Prostate gland (tissue), 2 donors: Measurements from ENCODE around the gene DOK3. TPM values are rescaled to one million over a fixed set of nuclear protein-coding genes. Genes with fewer than 3 reads are reported as not detected.
"Not testable (repeated sequence)": the region's sequence is repeated elsewhere in the genome, so short reads cannot be mapped to it uniquely, and the experiment has no call there.

Experiments
- DNase-seq: peaks from one replicate; pipeline ENCODE4 v3.0.0-alpha.2; 2019; ENCODE audit warnings: low spot score
- H3K27ac ChIP-seq, 2 donors: fragments of 200-600 bp; sonication (generic); 2 replicates each; pipeline ENCODE4 v1.5.1; 2017 to 2019
- H3K27me3 ChIP-seq: fragments of 200-600 bp; sonication (generic); replicated peaks from 2 replicates; pipeline ENCODE4 v1.5.1; 2019; ENCODE audit not compliant: insufficient read depth
- H3K36me3 ChIP-seq, 2 donors: fragments of 200-600 bp; sonication (generic); 1 replicate in 1 of 2; 2 replicates in 1 of 2; pipeline versions ENCODE4 v1.5.1 to v1.8.1; 2017 to 2019
- H3K4me1 ChIP-seq: fragments of 200-600 bp; sonication (generic); replicated peaks from 2 replicates; pipeline ENCODE4 v1.5.1; 2019
- H3K4me3 ChIP-seq, 2 donors: fragments of 200-600 bp; sonication (generic); 2 replicates each; pipeline ENCODE4 v1.5.1; 2017 to 2019
- H3K9me3 ChIP-seq: fragments of 200-600 bp; sonication (generic); 2 replicates; pipeline ENCODE4 v1.5.1; 2017
- POLR2A ChIP-seq: fragments of 450-650 bp; IDR thresholded peaks from one replicate; pipeline ENCODE4 v1.6.1; 2016; ENCODE audit warnings: antibody characterized with exemption, mild to moderate bottlenecking
- POLR2AphosphoS5 ChIP-seq: sonication (generic); formaldehyde crosslinking; IDR thresholded peaks from one replicate; pipeline ENCODE4 v1.6.1; 2017; ENCODE audit warnings: antibody characterized with exemption
- WGBS: methylation state at CpG from one replicate; pipeline ENCODE4 v1.1.5; 2018; 5-methylcytosine and 5-hydroxymethylcytosine counted together
- intact Hi-C: fragments of 100-400 bp; cut with DNase I; formaldehyde crosslinking; loops from one replicate; pipeline ENCODE4 v1.14.2; 2022
- total RNA-seq, 2 donors: library from RNA; depleted of rRNA; stranded (reverse); fragments of >200 nt; gene quantifications; one replicate each; pipeline ENCODE4 v1.1.0, GENCODE V29; 2016
- TF ChIP-seq, protein P1 (sequence below), 4 experiments: fragments of 200-600 bp in 2 of 4; fragments of 450-650 bp in 2 of 4; sonication (generic) in 2 of 4; IDR thresholded peaks; 1 replicate in 3 of 4; 2 replicates in 1 of 4; pipeline ENCODE4 v1.5.1; 2016 to 2019; ENCODE audit warnings: antibody characterized with exemption in 4 of 4, mild to moderate bottlenecking in 2 of 4, moderate library complexity in 2 of 4

DOK3 gene
- total RNA-seq, 2 donors from 2014 or later: 5.0 to 10.4 TPM

DNA sequence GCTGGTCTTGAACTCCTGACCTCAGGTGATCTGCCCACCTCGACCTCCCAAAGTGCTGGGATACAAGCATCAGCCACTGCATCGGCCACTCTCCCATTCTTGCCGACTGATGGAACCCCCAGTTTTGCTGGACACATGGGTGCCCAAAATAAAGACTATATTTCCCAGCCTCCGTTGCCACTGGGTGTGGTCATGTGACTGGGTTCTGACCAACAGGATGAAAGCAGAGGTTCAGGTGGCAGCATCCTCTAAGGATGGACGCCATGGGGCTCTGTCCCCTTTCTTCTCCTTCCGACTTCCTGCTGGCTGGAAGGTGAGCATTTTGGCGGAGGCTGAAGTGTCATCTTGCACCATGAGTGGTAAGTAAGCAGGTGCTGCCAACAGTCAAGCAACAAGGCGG, 22.5 kb downstream of the DOK3 start:
- Histone ChIP-seq H3K27me3 (no peaks in the 10 kb centered on the region), H3K4me1 (no peaks in the 10 kb centered on the region), H3K27ac (no peak overlapping the region), H3K9me3 (no peaks in the 10 kb centered on the region), H3K36me3 (peaks cover 0 to 5% of the 10 kb centered on the region in 2 donors), H3K4me3 (no peak overlapping the region)
- WGBS: 87% methylated on average over 8 of the region's 8 CpGs
- intact Hi-C loops: no loop called here
- no peak for TF ChIP-seq POLR2AphosphoS5
- TF ChIP-seq, protein P1, sequence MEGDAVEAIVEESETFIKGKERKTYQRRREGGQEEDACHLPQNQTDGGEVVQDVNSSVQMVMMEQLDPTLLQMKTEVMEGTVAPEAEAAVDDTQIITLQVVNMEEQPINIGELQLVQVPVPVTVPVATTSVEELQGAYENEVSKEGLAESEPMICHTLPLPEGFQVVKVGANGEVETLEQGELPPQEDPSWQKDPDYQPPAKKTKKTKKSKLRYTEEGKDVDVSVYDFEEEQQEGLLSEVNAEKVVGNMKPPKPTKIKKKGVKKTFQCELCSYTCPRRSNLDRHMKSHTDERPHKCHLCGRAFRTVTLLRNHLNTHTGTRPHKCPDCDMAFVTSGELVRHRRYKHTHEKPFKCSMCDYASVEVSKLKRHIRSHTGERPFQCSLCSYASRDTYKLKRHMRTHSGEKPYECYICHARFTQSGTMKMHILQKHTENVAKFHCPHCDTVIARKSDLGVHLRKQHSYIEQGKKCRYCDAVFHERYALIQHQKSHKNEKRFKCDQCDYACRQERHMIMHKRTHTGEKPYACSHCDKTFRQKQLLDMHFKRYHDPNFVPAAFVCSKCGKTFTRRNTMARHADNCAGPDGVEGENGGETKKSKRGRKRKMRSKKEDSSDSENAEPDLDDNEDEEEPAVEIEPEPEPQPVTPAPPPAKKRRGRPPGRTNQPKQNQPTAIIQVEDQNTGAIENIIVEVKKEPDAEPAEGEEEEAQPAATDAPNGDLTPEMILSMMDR (IDR thresholded peaks at IDR 0.05): no peak
- no peak for TF ChIP-seq POLR2A
- DNase-seq: no peak

- Histone ChIP-seq H3K4me3 (no peak overlapping the region), H3K27me3 (no peaks in the 10 kb centered on the region), H3K36me3 (peaks cover 0 to 5% of the 10 kb centered on the region in 2 donors), H3K27ac (no peak overlapping the region), H3K9me3 (no peaks in the 10 kb centered on the region), H3K4me1 (no peaks in the 10 kb centered on the region)
- no peak for TF ChIP-seq POLR2AphosphoS5
- TF ChIP-seq POLR2A: no peak
- TF ChIP-seq, protein P1 (IDR thresholded peaks at IDR 0.05): no peak
- DNase-seq: no peak
- intact Hi-C loops: no loop called here
- 91% methylated on average over 3 of the region's 3 CpGs for WGBS
Measured at GRCh38 chr5:177486256-177486655, 23.4 kb downstream of the DOK3 start.

DNA sequence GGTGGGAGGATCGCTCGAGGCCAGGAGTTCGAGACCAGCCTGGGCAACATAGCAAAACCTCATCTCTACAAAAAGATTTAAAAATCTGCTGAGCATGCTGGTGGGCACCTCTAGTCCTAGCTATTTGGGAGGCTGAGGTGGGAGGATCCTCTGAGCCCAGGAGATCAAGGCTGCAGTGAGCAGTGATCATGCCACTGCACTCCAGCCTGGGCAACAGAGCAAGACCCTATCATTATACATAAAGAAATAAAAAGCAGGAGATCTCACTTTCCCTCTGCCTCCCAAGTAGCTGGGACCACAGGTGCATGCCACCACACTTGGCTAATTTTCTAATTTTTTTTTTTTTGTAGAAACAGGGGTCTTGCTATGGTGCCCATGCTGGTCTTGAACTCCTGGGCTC, 23.9 kb downstream of the DOK3 start:
- intact Hi-C loops, H3K9me3 ChIP-seq, H3K4me1 ChIP-seq, H3K4me3 ChIP-seq, H3K27ac ChIP-seq, H3K36me3 ChIP-seq, H3K27me3 ChIP-seq, DNase-seq: not testable (repeated sequence)
- WGBS: 96% methylated on average over 3 of the region's 3 CpGs

DNA sequence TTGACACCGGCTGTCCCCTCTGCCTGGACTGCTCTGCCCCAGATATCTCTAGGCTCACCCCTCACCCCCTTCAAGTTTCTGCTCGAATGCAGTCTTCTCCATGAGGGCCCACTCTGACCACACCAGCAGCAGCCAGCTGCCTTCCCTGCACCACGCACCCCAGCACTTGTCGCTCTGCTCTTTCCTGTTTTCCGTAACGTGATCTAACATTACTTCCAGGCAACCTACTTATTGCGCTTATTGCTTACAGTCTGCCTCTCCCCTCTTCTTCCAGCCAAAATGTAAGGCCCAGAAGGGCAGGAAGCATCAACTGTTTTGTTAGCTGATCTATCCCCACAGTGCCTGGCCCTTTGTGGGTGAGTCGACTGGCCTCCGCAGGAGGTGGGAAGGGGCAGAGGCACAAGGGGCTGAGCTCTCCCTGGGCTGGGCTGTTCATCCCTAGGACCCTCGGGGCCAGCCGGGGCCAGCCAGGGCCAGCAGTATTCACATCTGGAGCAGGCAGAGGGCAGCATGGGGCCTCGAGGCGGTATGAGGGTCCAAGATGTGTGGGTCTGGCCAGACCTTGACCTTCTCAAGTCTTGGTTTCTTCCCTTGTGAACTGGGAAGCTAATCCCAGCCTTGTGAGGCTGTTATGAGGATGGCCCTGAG, 24.6 kb downstream of the DOK3 start:
- Histone ChIP-seq H3K27ac (no peak overlapping the region), H3K27me3 (no peaks in the 10 kb centered on the region), H3K9me3 (no peaks in the 10 kb centered on the region), H3K4me3 (no peak overlapping the region), H3K4me1 (no peaks in the 10 kb centered on the region), H3K36me3 (peaks cover 0 to 5% of the 10 kb centered on the region in 2 donors)
- 77% methylated on average over 13 of the region's 13 CpGs for WGBS
- TF ChIP-seq, protein P1 (IDR thresholded peaks at IDR 0.05): no peak
- TF ChIP-seq POLR2AphosphoS5: no peak
- no peak for TF ChIP-seq POLR2A
- DNase-seq: no peak
- intact Hi-C loops: no loop called here

- DNase-seq: no peak
- TF ChIP-seq POLR2A: no peak
- TF ChIP-seq, protein P1 (IDR thresholded peaks at IDR 0.05): no peak
- no peak for TF ChIP-seq POLR2AphosphoS5
- Histone ChIP-seq H3K4me3 (no peak overlapping the region), H3K4me1 (peaks cover 7% of the 10 kb centered on the region), H3K27me3 (no peaks in the 10 kb centered on the region), H3K36me3 (peaks cover 0 to 5% of the 10 kb centered on the region in 2 donors), H3K27ac (no peak overlapping the region), H3K9me3 (no peaks in the 10 kb centered on the region)
- WGBS: 74% methylated on average over 22 of the region's 22 CpGs
- intact Hi-C loops: no loop called here
Measured at GRCh38 chr5:177483994-177484901, 25.4 kb downstream of the DOK3 start.
